HG02759 (cell line): ENCODE data around the gene KASH5.

Experiments
- ATAC-seq: cut with Tn5 transposase; IDR thresholded peaks from one replicate; pipeline ENCODE4 v1.9.1; 2021; ENCODE audit warnings: mild to moderate bottlenecking, moderate library complexity; ENCODE audit not compliant: unreplicated experiment

The KASH5 gene

GRCh38 chr19:49393881-49394280, 5.8 kb downstream of the KASH5 start:
- no peak for ATAC-seq

GRCh38 chr19:49395581-49396407, 7.7 kb downstream of the KASH5 start:
- no peak for ATAC-seq

- no peak for ATAC-seq
These were observed 8.9 kb downstream of the KASH5 start for GRCh38 chr19:49396738-49397505.

GRCh38 chr19:49398001-49398615, 10.1 kb downstream of the KASH5 start:
- ATAC-seq = no peak

GRCh38 chr19:49398931-49399330, 10.9 kb downstream of the KASH5 start:
- ATAC-seq = no peak

GRCh38 chr19:49400029-49400428, 12.0 kb downstream of the KASH5 start:
- no peak for ATAC-seq

GRCh38 chr19:49403404-49404187, 15.5 kb downstream of the KASH5 start:
- ATAC-seq = no peak

- no peak for ATAC-seq
These were observed 19.0 kb downstream of the KASH5 start for GRCh38 chr19:49407079-49407478.

- no peak for ATAC-seq
These were observed 19.5 kb downstream of the KASH5 start for GRCh38 chr19:49407482-49408015.

- ATAC-seq = no peak
These were observed 20.9 kb downstream of the KASH5 start for GRCh38 chr19:49408816-49409440.

- ATAC-seq = no peak
These were observed 21.5 kb downstream of the KASH5 start for GRCh38 chr19:49409441-49410029.

- no peak for ATAC-seq
These were observed 23.8 kb downstream of the KASH5 start for GRCh38 chr19:49411681-49412326.

GRCh38 chr19:49413348-49413747, 25.3 kb downstream of the KASH5 start:
- no peak for ATAC-seq

GRCh38 chr19:49414256-49414655, 26.2 kb downstream of the KASH5 start:
- ATAC-seq = no peak

- peak; percentile 48 for ATAC-seq
These were observed 27.2 kb downstream of the KASH5 start for GRCh38 chr19:49415102-49415809.

GRCh38 chr19:49415810-49416200, 27.8 kb downstream of the KASH5 start:
- ATAC-seq = no peak

GRCh38 chr19:49417088-49417487, 29.0 kb downstream of the KASH5 start:
- ATAC-seq = no peak

- no peak for ATAC-seq
These were observed 30.5 kb downstream of the KASH5 start for GRCh38 chr19:49418511-49418910.

GRCh38 chr19:49419173-49419572, 31.1 kb downstream of the KASH5 start:
- ATAC-seq = no peak
